Stomach (tissue), 4 donors: ENCODE data around the gene GLRX5.

Experiments used
- POLR2A ChIP-seq, 4 donors: fragments of 450-650 bp; IDR thresholded peaks; one replicate each; pipeline ENCODE4 v1.6.1; 2016; ENCODE audit warnings: antibody characterized with exemption in 4 of 4, control low read depth in 2 of 4, mild to moderate bottlenecking in 1 of 4, moderate library complexity in 1 of 4
- POLR2AphosphoS5 ChIP-seq, 3 donors: sonication (generic); formaldehyde crosslinking; IDR thresholded peaks; one replicate each; pipeline ENCODE4 v1.6.1; 2016; ENCODE audit warnings: antibody characterized with exemption in 3 of 3
- TF ChIP-seq, protein P1 (sequence below), 7 experiments: fragments of 450-650 bp in 4 of 7; fragments of 200-600 bp in 3 of 7; sonication (generic) in 3 of 7; IDR thresholded peaks; one replicate each; pipeline ENCODE4 v1.5.1; 2016 to 2019; ENCODE audit warnings: antibody characterized with exemption in 7 of 7, control low read depth in 2 of 7, mild to moderate bottlenecking in 1 of 7

GRCh38 chr14:95493503-95493902 lies 41.3 kb upstream of the GLRX5 start:
- TF ChIP-seq POLR2A (IDR thresholded peaks at IDR 0.05) = no peak
- TF ChIP-seq, protein P1, sequence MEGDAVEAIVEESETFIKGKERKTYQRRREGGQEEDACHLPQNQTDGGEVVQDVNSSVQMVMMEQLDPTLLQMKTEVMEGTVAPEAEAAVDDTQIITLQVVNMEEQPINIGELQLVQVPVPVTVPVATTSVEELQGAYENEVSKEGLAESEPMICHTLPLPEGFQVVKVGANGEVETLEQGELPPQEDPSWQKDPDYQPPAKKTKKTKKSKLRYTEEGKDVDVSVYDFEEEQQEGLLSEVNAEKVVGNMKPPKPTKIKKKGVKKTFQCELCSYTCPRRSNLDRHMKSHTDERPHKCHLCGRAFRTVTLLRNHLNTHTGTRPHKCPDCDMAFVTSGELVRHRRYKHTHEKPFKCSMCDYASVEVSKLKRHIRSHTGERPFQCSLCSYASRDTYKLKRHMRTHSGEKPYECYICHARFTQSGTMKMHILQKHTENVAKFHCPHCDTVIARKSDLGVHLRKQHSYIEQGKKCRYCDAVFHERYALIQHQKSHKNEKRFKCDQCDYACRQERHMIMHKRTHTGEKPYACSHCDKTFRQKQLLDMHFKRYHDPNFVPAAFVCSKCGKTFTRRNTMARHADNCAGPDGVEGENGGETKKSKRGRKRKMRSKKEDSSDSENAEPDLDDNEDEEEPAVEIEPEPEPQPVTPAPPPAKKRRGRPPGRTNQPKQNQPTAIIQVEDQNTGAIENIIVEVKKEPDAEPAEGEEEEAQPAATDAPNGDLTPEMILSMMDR (IDR thresholded peaks at IDR 0.05) = no peak
- no peak for TF ChIP-seq POLR2AphosphoS5 (IDR thresholded peaks at IDR 0.05)
